Measurements from ENCODE around the gene MYADML2. TPM values are rescaled to one million over a fixed set of nuclear protein-coding genes. Genes with fewer than 3 reads are reported as not detected.

Gene MYADML2
- total and polyA plus RNA-seq, 10 of the 15 experiments (the other 5 are each of a cell fraction or from before 2014, with no cell fraction given), result not detected

GRCh38 chr17:81976332-81977210, 29.5 kb upstream of the MYADML2 start (continued):
- TF ChIP-seq ZNF687 (IDR thresholded peaks at IDR 0.05) (peak; percentile 80), NBN (IDR thresholded peaks at IDR 0.05) (0 out of 2 replicates have a peak, but pooled peaks have one; percentile 41), NFXL1 (IDR thresholded peaks at IDR 0.05; ENCODE audit: borderline replicate concordance) (no peak), RB1 (IDR thresholded peaks at IDR 0.05; ENCODE audit: borderline replicate concordance) (no peak), GATAD2B (conservative IDR thresholded peaks at IDR 0.05; ENCODE audit: low read depth) (no peak), MYC (IDR thresholded peaks at IDR 0.05; ENCODE audit: insufficient read depth, insufficient read length, insufficient replicate concordance, low read length, severe bottlenecking) (peak; percentile 40), RUNX3 (IDR thresholded peaks at IDR 0.05; ENCODE audit: low read length) (no peak), NFYB (IDR thresholded peaks at IDR 0.05; ENCODE audit: insufficient read depth, low read depth, low read length) (no peak), CHD2 (IDR thresholded peaks at IDR 0.05; ENCODE audit: borderline replicate concordance, low read depth, low read length) (peak; percentile 32; the same call in 1 of the 2 replicates)

All from GM12878 (cell line).